Natural killer cell treated with Interleukin-12 subunit alpha and Interleukin-12 subunit beta and Interleukin-15 and Interleukin-18, amount 100 ng/mL, for 72 hours (primary cell): ENCODE data around the gene DNAJC27. TPM values are rescaled to one million over a fixed set of nuclear protein-coding genes. Genes with fewer than 3 reads are reported as not detected.
A peak's percentile ranks its signal among the peaks of the same experiment; 100 is the strongest.

Experiments
- ATAC-seq, 2 donors: fragments of 150-1000 bp; cut with Tn5 transposase in 1 of 2; sonication (Bioruptor Pico), chemical (Tn5 transposase) in 1 of 2; 2 replicates each; pipeline ENCODE4 v1.10.0; 2021
- DNase-seq: peaks from one replicate; pipeline ENCODE4 v3.0.0; 2022; ENCODE audit warnings: low spot score
- H3K27ac Mint-ChIP-seq, 2 donors: 1 replicate in 1 of 2; 2 replicates in 1 of 2; pipeline ENCODE4 v1.8.0; 2022; ENCODE audit warnings: mixed read lengths in 2 of 2, mild to moderate bottlenecking in 1 of 2, moderate library complexity in 1 of 2
- H3K27me3 Mint-ChIP-seq, 2 donors: 1 replicate in 1 of 2; 2 replicates in 1 of 2; pipeline ENCODE4 v1.8.0; 2022; ENCODE audit warnings: mixed read lengths in 2 of 2
- H3K36me3 Mint-ChIP-seq: one replicate; pipeline ENCODE4 v1.8.0; 2022; ENCODE audit warnings: mixed read lengths
- H3K4me1 Mint-ChIP-seq, 2 donors: 1 replicate in 1 of 2; 2 replicates in 1 of 2; pipeline ENCODE4 v1.8.0; 2022; ENCODE audit warnings: low read depth in 2 of 2, mixed read lengths in 2 of 2, mild to moderate bottlenecking in 1 of 2
- H3K4me3 Mint-ChIP-seq: one replicate; pipeline ENCODE4 v1.8.0; 2022; ENCODE audit warnings: mixed read lengths
- H3K9me3 Mint-ChIP-seq: 2 replicates; pipeline ENCODE4 v1.8.0; 2022; ENCODE audit warnings: mixed read lengths
- total RNA-seq, 2 donors: library from RNA; stranded (reverse); gene quantifications; one replicate each; pipeline ENCODE4 v1.2.3, GENCODE V29; 2022

DNAJC27 gene
- total RNA-seq, 2 donors from 2014 or later = 4.9 to 7.4 TPM

DNA sequence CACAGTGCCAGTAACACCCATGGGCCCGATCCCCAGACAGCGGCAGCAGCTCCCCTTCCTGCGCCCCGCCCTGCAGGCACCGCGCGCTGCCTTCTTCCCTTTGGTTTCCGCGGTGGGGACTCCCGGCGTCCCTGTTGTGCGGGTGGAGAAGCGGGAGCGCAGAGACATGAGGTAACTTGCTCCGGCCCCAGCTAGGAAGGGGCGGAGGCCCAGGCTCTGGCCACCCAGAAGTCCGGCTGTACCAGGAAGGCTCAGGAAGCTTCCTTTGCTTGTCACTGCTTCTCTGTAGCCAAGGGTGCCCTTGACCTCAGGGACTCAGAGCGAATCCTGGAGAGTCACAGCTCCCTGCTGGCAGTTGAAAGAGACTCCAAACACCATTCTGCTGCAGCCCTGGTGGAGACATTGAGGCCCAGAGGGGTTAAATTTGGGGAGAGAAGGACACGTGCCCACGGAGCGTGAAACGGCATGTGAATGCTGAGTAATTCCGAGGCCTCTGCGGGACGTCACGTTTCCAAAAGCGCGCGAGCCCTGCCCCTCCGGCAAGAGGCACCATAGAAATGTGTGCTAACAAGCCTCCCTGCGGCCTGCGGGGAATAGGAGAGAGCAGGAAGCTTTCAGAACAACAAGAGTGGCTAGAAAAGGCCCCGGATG lies 45.0 kb downstream of the DNAJC27 start:
- Mint-ChIP-seq H3K4me3 (no peak overlapping the region), H3K4me1 (peaks cover 0 to 10% of the 10 kb centered on the region in 2 donors), H3K27ac (no peak overlapping the region), H3K27me3 (peaks cover 0 to 9% of the 10 kb centered on the region in 2 donors), H3K9me3 (no peaks in the 10 kb centered on the region), H3K36me3 (no peaks in the 10 kb centered on the region)
- ATAC-seq (peak in 1 of 2 donors; percentile 50), DNase-seq (no peak)

DNA sequence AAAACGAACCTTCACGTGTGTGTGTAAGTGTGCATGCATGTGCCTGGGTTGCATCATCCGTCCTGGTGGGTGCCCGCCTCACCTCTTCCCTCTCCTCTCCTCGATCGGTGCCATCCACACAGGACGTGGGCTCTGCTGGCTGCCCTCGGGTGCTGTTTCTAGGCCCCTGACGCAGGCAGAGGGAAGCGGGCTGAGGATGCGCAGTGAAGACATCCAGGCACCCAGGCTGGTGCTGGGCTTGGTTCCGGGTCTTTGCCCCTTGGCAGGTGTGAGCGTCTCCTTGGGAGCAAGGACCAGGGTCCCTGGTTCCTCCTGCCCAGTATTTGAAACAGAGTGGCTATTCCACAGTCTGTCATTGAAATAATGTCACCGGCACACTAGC lies 45.5 kb downstream of the DNAJC27 start:
- no peaks in the 10 kb centered on the region for H3K36me3 Mint-ChIP-seq
- H3K9me3 Mint-ChIP-seq = no peaks in the 10 kb centered on the region
- H3K4me1 Mint-ChIP-seq = peaks cover 0 to 10% of the 10 kb centered on the region in 2 donors
- H3K4me3 Mint-ChIP-seq = no peak overlapping the region
- H3K27ac Mint-ChIP-seq = no peak overlapping the region
- DNase-seq = no peak
- ATAC-seq = no peak
- H3K27me3 Mint-ChIP-seq = peaks cover 0 to 9% of the 10 kb centered on the region in 2 donors

DNA sequence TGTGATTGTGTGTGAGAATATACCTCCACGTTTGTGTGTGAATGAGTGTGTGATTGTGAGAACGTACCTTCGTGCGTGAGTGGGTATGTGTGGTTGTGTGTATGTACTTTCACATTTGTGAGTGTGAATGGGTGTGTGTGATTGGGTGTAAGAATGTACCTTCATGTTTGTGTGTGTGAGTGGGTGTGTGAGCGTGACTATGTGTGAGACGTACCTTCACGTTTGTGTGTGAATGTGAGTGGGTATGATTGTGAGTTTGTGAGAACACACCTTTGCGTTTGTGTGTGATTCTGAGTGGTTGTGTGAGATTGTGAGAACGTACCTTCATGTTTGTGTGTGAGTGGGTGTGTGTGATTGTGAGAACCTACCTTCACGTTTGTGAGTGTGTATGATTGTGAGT lies 45.9 kb downstream of the DNAJC27 start:
- ATAC-seq = no peak
- H3K36me3 Mint-ChIP-seq = no peaks in the 10 kb centered on the region
- H3K4me1 Mint-ChIP-seq = peaks cover 4 to 11% of the 10 kb centered on the region in 2 donors
- H3K9me3 Mint-ChIP-seq = no peaks in the 10 kb centered on the region
- no peak for DNase-seq
- no peak overlapping the region for H3K4me3 Mint-ChIP-seq
- peaks cover 0 to 9% of the 10 kb centered on the region in 2 donors for H3K27me3 Mint-ChIP-seq
- no peak overlapping the region for H3K27ac Mint-ChIP-seq

DNA sequence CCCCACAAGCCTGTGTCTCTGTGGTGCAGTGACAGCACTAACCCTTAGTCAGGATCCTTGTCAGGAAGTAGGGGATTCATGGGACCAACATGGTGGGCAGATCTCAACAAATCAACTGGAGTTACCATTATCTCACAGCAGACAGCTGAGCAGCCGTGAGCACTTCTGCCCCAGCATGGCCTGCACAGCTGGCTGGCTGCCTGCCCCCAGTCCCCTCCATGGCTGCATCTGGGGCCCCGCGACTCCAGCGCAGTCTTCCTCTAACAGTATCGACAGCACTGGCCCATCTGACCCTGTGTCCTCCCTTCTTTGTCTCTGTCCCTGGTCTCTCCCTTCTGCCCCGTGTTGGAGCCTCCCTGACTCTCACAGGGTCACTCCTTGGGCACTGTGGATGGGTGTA lies 47.0 kb downstream of the DNAJC27 start:
- peaks cover 7 to 10% of the 10 kb centered on the region in 2 donors for H3K4me1 Mint-ChIP-seq
- no peak overlapping the region for H3K4me3 Mint-ChIP-seq
- H3K27ac Mint-ChIP-seq = no peak overlapping the region
- DNase-seq = no peak
- H3K36me3 Mint-ChIP-seq = no peaks in the 10 kb centered on the region
- peaks cover 0 to 9% of the 10 kb centered on the region in 2 donors for H3K27me3 Mint-ChIP-seq
- ATAC-seq = no peak
- no peaks in the 10 kb centered on the region for H3K9me3 Mint-ChIP-seq

DNA sequence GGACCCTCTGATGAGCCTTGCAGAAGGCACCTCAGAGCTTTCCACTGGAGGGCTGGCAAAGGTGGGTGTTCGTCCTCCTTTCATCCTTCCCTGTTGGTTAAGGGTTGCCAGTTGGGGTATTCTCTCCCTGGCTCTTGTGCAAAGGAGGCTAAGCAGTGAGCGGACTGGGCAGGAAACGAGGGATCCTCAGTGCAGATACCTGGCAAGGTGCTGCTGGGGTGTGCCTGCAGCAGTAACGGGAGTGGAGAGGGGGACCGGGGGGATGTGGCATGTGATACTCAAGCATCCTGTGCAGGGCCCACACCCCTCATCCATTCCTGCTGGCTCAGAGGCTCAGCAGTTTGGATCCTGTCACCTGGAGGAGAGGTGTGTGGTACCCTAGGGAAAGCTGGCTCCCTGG lies 47.5 kb downstream of the DNAJC27 start:
- Mint-ChIP-seq H3K9me3 (no peaks in the 10 kb centered on the region), H3K4me3 (no peak overlapping the region), H3K4me1 (peaks cover 9 to 11% of the 10 kb centered on the region in 2 donors), H3K27ac (no peak overlapping the region), H3K36me3 (no peaks in the 10 kb centered on the region), H3K27me3 (peaks cover 0 to 10% of the 10 kb centered on the region in 2 donors)
- DNase-seq = no peak
- no peak for ATAC-seq

DNA sequence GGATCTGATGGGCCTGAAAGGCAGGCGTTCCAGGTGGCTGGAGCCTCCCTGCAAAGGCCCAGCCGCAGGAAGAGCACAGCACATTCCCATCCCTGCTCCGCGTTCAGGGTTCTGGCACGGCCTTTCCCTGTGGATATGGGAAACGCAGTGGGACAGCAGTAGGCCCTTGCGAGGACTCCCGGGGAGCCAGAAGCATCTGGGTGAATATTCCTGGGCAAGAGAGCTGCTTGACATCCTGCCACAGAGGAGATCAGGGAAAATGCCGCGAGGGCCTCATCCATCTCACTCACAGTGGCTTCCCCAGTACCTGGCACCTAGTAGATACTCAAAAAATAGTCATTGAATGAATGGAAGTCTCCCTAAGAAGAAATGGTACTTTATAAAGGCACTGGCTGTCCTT lies 48.6 kb downstream of the DNAJC27 start:
- DNase-seq (no peak), ATAC-seq (no peak)
- Mint-ChIP-seq H3K4me3 (no peak overlapping the region), H3K4me1 (peaks cover 14 to 16% of the 10 kb centered on the region in 2 donors), H3K36me3 (no peaks in the 10 kb centered on the region), H3K27me3 (peaks cover 0 to 14% of the 10 kb centered on the region in 2 donors), H3K27ac (no peak overlapping the region), H3K9me3 (no peaks in the 10 kb centered on the region)

DNA sequence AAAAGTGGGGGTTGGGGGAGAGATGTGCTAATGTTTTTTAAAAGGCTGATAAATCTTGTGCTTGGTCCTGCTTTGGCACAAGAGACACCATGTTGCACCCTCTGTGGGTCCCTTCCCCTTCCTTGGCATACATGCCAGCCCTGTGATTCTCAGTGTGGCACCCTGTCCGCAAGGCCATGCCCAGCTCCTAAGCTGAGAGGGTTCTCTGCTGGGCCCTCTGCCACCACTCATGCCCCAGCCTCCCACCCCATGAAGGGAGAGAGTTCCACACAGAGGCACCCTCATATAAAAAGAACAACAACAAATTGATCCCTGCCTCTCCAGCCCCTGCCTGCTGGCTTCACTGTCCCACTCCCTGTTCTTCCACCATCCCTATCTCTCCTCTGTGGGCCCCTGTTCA lies 49.2 kb downstream of the DNAJC27 start:
- H3K9me3 Mint-ChIP-seq = no peaks in the 10 kb centered on the region
- ATAC-seq (no peak), DNase-seq (no peak)
- H3K4me3 Mint-ChIP-seq = no peak overlapping the region
- no peak overlapping the region for H3K27ac Mint-ChIP-seq
- peaks cover 20 to 22% of the 10 kb centered on the region in 2 donors for H3K4me1 Mint-ChIP-seq
- H3K36me3 Mint-ChIP-seq = no peaks in the 10 kb centered on the region
- peaks cover 0 to 17% of the 10 kb centered on the region in 2 donors for H3K27me3 Mint-ChIP-seq

DNA sequence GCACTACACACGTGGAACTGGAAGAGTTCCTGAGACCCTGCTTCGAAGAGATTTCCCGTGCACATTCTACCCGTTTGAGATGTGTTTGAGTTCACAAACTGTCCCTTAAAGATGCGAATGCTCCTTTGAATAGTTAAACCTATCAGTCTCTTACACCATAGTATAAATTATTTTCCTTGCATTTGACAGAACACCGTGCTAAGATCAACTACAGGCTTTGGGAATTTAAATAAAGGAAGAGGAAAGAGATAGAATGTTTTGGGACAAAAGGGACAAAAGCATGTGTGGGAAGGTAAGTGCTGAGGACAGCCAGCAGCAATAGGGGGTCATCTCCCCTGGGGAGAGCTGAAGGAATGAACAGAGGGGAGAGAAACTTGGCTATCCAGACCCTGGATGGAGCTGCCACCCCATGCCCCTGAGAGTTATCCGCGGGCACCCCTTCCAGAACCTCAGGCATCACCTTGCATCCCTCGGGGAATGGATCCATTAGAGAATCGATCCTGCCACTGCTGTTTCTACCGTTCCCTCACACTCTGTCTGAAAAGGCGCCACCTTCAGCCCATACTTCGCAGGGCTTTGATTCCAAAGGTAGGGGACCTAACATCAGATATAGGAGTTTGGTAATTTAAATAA lies 50.8 kb downstream of the DNAJC27 start:
- Mint-ChIP-seq H3K27ac (peak overlapping the region in 1 of 2 donors; percentile 7), H3K4me1 (peaks cover 26 to 27% of the 10 kb centered on the region in 2 donors), H3K4me3 (peak overlapping the region; percentile 66), H3K36me3 (no peaks in the 10 kb centered on the region), H3K27me3 (peaks cover 0 to 13% of the 10 kb centered on the region in 2 donors), H3K9me3 (no peaks in the 10 kb centered on the region)
- DNase-seq (no peak), ATAC-seq (no peak)

DNA sequence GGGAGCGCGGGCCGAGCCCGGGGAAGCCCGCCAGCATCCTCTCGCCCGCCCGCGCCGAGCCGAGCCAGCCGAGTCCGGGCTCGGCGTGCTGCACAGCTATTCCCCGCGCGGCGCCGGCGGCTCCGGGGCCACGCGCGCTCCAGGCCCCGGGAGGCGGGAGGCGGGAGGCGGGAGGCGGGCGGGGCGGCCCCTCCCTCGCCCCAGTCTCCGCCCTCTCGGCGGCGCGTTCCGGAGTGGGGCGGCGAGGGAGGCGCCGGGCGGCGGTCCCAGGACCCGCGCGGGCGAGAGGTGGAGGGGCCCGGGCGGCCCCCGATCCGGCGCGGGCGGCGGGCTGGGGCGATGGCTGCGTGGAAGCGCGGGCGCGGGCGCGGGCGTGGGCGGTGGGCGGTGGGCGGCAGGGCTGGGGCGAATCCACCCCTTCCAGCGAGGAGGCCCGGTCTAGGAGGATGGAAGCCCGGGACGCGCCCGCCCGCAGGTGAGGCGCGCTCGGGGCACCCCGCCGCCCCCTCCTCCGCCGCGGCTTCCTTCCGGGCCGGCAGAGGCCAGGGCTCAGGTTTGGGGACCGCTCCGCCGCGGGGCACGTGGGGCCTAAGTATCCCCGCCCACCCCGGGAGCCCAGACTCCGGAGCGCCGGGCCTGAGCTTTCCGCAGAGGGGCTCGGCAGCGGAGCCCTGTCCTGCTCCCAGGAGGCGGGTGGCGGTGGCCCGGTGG lies 51.5 kb downstream of the DNAJC27 start, which contains the start of gene ADCY3:
Gene ADCY3, minus strand, starts transcription at position 140 of the 711 bp plus-strand sequence. CDS start 1,250 bp downstream, outside the sequence.
- DNase-seq (no peak), ATAC-seq (peak; percentile 73 to 84)
- Mint-ChIP-seq H3K36me3 (no peaks in the 10 kb centered on the region), H3K27me3 (peaks cover 0 to 13% of the 10 kb centered on the region in 2 donors), H3K27ac (peak within 1 kb of the TSS in 1 of 2 donors; percentile 54), H3K9me3 (no peaks in the 10 kb centered on the region), H3K4me1 (peaks cover 26 to 27% of the 10 kb centered on the region in 2 donors), H3K4me3 (peak within 1 kb of the TSS; percentile 89)

DNA sequence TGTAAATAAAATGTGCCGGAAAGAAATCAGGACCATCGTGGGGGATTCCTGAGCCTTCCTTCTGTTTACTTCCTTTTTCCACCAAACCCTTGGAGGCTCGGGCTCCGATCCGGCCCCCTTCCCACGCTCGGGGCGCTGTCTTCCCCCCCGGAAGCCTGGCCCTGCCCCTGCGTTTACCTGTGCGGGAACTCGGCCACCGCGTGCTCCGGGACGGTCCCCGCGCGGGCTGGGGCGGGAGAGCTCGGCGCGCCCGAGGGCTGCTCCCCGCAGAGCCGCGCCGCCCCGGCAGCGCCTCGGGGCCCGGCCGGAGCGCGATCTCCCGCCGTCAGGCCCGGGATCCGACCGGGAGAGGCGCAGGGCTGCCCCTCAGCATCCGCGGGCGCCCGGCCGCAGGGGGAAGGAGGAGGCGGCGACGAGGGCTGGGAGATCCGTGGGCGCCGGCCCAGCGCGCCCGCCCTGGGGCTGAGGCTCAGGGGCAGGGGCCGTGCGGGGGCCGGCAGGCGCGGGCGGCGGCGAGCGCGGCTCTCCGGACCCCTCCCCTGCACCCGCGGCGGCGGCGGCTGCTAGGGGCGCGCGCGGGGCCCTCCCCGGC lies 52.2 kb downstream of the DNAJC27 start:
- DNase-seq (no peak), ATAC-seq (peak in 1 of 2 donors; percentile 43)
- Mint-ChIP-seq H3K27ac (peak overlapping the region in 1 of 2 donors; percentile 54), H3K4me3 (peak overlapping the region; percentile 89), H3K9me3 (no peaks in the 10 kb centered on the region), H3K27me3 (peaks cover 0 to 13% of the 10 kb centered on the region in 2 donors), H3K4me1 (peaks cover 27 to 29% of the 10 kb centered on the region in 2 donors), H3K36me3 (no peaks in the 10 kb centered on the region)

DNA sequence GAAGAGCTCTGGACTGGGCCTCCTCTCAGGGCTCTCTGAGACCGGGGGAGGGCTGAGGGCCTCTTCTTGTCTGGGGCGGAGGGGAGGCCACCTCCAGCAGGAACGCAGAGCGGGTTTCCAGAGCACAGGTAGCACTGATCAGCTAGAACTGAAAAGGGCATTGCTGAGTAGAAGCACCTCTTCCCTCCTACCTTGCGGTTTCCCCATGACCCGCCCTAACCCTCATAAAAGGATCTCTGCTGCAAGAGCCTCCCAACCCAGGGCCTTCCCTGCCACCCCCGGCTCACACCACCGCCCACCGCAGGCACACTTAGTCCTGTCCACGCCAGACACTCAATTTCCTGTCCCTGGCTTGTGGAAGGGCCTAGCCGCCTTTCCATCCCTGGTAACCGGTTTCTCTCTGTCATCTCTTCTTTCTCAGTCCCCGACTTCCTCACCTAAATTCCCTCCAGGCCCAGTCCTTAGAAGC lies 52.7 kb downstream of the DNAJC27 start:
- Mint-ChIP-seq H3K36me3 (no peaks in the 10 kb centered on the region), H3K4me1 (peaks cover 27 to 29% of the 10 kb centered on the region in 2 donors), H3K4me3 (peak overlapping the region; percentile 89), H3K27me3 (peaks cover 0 to 13% of the 10 kb centered on the region in 2 donors), H3K9me3 (no peaks in the 10 kb centered on the region), H3K27ac (peak overlapping the region in 1 of 2 donors; percentile 54)
- DNase-seq (no peak), ATAC-seq (peak; percentile 31 to 34)

DNA sequence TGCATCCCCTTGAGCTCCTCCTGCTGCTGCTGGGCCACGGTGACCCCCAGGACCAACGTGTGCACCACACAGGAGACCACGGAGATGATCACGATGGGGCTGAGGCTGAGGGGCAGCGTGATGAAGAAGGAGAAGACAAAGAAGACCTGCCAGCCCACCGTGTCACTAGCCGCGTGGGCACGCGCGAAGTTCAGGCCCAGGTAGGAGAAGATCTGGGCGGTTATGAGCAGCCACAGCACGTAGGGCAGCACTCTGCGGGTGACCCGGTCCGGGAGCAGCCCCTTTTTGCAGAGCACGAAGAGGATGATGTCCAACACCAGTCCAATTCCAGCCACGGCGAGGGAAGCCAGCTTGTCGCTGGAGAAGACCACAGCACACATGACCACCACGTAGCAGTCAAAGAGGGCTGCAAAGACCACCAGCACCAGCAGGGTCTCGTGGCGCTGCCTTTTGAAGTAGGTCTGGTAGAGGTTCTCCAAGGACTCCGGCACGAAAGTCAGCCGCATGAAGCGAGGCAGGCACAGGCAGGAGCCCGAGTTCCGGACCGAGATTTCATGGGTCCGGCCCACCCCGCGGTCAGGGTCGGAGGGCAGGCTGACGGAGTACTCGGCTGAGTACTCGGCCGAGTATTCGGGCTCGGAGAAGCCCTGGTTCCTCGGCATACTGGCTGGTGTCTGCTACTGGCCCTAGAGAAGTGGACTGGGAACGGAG lies 53.3 kb downstream of the DNAJC27 start:
- no peak for ATAC-seq
- H3K9me3 Mint-ChIP-seq = no peaks in the 10 kb centered on the region
- peaks cover 0 to 7% of the 10 kb centered on the region in 2 donors for H3K27me3 Mint-ChIP-seq
- no peak for DNase-seq
- H3K36me3 Mint-ChIP-seq = no peaks in the 10 kb centered on the region
- H3K4me1 Mint-ChIP-seq = peaks cover 27 to 29% of the 10 kb centered on the region in 2 donors
- peak overlapping the region in 1 of 2 donors; percentile 54 for H3K27ac Mint-ChIP-seq
- peak overlapping the region; percentile 89 for H3K4me3 Mint-ChIP-seq
